Body of pancreas (tissue), 4 donors: ENCODE measurements around the gene KIAA1328. TPM values are rescaled to one million over a fixed set of nuclear protein-coding genes. Genes with fewer than 3 reads are reported as not detected.

ENCODE experiments used
- ATAC-seq: fragments of 150-250 bp; one replicate; pipeline ENCODE4 v1.9.1; 2016
- DNase-seq, 4 donors: peaks; one replicate each; pipeline ENCODE4 v3.0.0-alpha.2; 2019
- H3K27ac ChIP-seq, 4 donors: fragments of 200-600 bp; sonication (generic); 1 replicate in 3 of 4; 2 replicates in 1 of 4; pipeline versions ENCODE4 v1.5.1 to v1.6.1; 2016 to 2019; ENCODE audit warnings: mild to moderate bottlenecking in 1 of 4, mixed read lengths in 1 of 4, moderate library complexity in 1 of 4
- H3K27me3 ChIP-seq, 2 donors: fragments of 200-600 bp; sonication (generic); one replicate each; pipeline ENCODE4 v1.6.0; 2016; ENCODE audit warnings: mild to moderate bottlenecking in 1 of 2
- H3K36me3 ChIP-seq, 2 donors: fragments of 200-600 bp; sonication (generic); replicated peaks in 1 of 2; 2 replicates each; pipeline ENCODE4 v1.5.1; 2016; ENCODE audit warnings: low read depth in 2 of 2; ENCODE audit not compliant: insufficient read depth in 1 of 2
- H3K4me1 ChIP-seq: fragments of 200-600 bp; sonication (generic); one replicate; pipeline ENCODE4 v1.6.0; 2016
- H3K4me3 ChIP-seq, 2 donors: fragments of 200-600 bp; sonication (generic); 1 replicate in 1 of 2; 2 replicates in 1 of 2; pipeline ENCODE4 v1.5.1; 2016 to 2019
- H3K9me3 ChIP-seq, 3 donors: fragments of 200-600 bp; sonication (generic); 1 replicate in 2 of 3; 2 replicates in 1 of 3; pipeline ENCODE4 v1.5.1; 2016
- POLR2A ChIP-seq, 3 donors: fragments of 450-650 bp; IDR thresholded peaks; one replicate each; pipeline ENCODE4 v1.6.1; 2016; ENCODE audit warnings: antibody characterized with exemption in 3 of 3, mild to moderate bottlenecking in 2 of 3
- WGBS, 2 donors: methylation state at CpG; one replicate each; pipeline ENCODE4 v1.1.5; 2017; 5-methylcytosine and 5-hydroxymethylcytosine counted together
- intact Hi-C: fragments of 100-400 bp; cut with DNase I; formaldehyde crosslinking; loops from one replicate; pipeline ENCODE4 v1.15.1; 2023
- total RNA-seq, 2 donors: library from RNA; depleted of rRNA; stranded (reverse); fragments of >200 nt; gene quantifications; one replicate each; pipeline ENCODE4 v1.1.0, GENCODE V29; 2016
- TF ChIP-seq, protein P1 (sequence below), 7 experiments: fragments of 450-650 bp in 4 of 7; fragments of 200-600 bp in 3 of 7; sonication (generic) in 3 of 7; IDR thresholded peaks; one replicate each; pipeline ENCODE4 v1.5.1; 2016 to 2019; ENCODE audit warnings: antibody characterized with exemption in 7 of 7

Gene KIAA1328
- total RNA-seq, 2 donors from 2014 or later = 10.9 to 21.8 TPM

GRCh38 chr18:37238282-37239108, 409.6 kb downstream of the KIAA1328 start:
- Histone ChIP-seq H3K27ac (no peak overlapping the region), H3K4me3 (no peak overlapping the region), H3K36me3 (no peaks in the 10 kb centered on the region), H3K9me3 (no peaks in the 10 kb centered on the region), H3K4me1 (no peaks in the 10 kb centered on the region), H3K27me3 (no peaks in the 10 kb centered on the region)
- WGBS, 2 donors = 77 to 88% methylated on average over 6 of the region's 6 CpGs
- no peak for ATAC-seq
- DNase-seq = no peak
- intact Hi-C loops = no loop called here
- TF ChIP-seq, protein P1, sequence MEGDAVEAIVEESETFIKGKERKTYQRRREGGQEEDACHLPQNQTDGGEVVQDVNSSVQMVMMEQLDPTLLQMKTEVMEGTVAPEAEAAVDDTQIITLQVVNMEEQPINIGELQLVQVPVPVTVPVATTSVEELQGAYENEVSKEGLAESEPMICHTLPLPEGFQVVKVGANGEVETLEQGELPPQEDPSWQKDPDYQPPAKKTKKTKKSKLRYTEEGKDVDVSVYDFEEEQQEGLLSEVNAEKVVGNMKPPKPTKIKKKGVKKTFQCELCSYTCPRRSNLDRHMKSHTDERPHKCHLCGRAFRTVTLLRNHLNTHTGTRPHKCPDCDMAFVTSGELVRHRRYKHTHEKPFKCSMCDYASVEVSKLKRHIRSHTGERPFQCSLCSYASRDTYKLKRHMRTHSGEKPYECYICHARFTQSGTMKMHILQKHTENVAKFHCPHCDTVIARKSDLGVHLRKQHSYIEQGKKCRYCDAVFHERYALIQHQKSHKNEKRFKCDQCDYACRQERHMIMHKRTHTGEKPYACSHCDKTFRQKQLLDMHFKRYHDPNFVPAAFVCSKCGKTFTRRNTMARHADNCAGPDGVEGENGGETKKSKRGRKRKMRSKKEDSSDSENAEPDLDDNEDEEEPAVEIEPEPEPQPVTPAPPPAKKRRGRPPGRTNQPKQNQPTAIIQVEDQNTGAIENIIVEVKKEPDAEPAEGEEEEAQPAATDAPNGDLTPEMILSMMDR (IDR thresholded peaks at IDR 0.05) = no peak
- no peak for TF ChIP-seq POLR2A (IDR thresholded peaks at IDR 0.05)

GRCh38 chr18:37242091-37242490, 413.2 kb downstream of the KIAA1328 start:
- no peaks in the 10 kb centered on the region for H3K27me3 ChIP-seq
- no peak overlapping the region for H3K4me3 ChIP-seq
- DNase-seq (no peak), ATAC-seq (no peak)
- TF ChIP-seq, protein P1 (IDR thresholded peaks at IDR 0.05) = no peak
- TF ChIP-seq POLR2A (IDR thresholded peaks at IDR 0.05) = no peak
- H3K9me3 ChIP-seq = no peaks in the 10 kb centered on the region
- no peaks in the 10 kb centered on the region for H3K4me1 ChIP-seq
- no peak overlapping the region for H3K27ac ChIP-seq
- intact Hi-C loops = no loop called here
- WGBS, 2 donors = 69 to 70% methylated on average over 6 of the region's 6 CpGs
- no peaks in the 10 kb centered on the region for H3K36me3 ChIP-seq

DNA sequence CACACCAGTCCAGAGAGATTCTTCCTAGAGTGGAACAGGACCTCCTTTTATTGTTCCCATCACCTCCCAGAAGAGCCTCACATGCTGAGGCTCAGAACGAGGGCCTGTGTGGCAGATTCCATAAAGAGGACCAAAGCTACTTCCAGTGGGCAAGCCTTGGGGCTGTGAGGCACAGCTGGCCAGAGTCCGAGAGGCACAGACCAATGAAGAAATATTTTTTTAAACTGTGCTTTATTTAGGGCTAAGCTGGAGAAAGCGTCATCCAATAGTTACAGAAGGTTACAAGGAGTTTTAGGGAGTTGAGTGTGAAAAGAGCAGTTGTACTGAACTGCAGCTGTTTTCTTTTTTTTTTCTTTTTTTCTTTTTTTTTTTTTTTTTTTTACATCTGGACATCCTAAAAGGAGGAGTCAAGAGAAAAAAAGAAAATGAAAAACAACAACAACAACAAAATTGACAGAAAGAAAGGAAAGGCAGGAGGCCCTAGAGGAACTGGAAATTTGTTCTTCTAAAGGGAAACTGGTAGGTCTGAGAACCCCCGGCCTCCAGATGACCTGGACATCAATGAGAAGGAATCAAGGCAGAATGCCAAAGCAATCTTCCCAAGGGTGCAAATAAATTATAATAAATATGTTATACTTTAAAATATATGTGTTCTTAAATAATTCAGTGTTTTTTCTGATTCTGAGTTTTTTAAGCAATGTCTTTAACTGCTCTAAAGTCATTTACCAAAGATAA, 414.1 kb downstream of the KIAA1328 start:
- H3K4me1 ChIP-seq = no peaks in the 10 kb centered on the region

GRCh38 chr18:37243741-37244140, 414.8 kb downstream of the KIAA1328 start:
- no peaks in the 10 kb centered on the region for H3K9me3 ChIP-seq
- H3K4me1 ChIP-seq = no peaks in the 10 kb centered on the region
- H3K27ac ChIP-seq = no peak overlapping the region
- WGBS, 2 donors = 44 to 59% methylated on average over 36 of the region's 36 CpGs
- H3K4me3 ChIP-seq = no peak overlapping the region
- TF ChIP-seq, protein P1 (IDR thresholded peaks at IDR 0.05) = no peak
- TF ChIP-seq POLR2A (IDR thresholded peaks at IDR 0.05) = no peak
- H3K36me3 ChIP-seq = no peaks in the 10 kb centered on the region
- intact Hi-C loops = no loop called here
- ATAC-seq = no peak
- H3K27me3 ChIP-seq = no peaks in the 10 kb centered on the region
- no peak for DNase-seq

More for the DNA sequence above, 414.1 kb downstream of the KIAA1328 start:
- ATAC-seq (no peak), DNase-seq (no peak)
- Histone ChIP-seq H3K27ac (no peak overlapping the region), H3K4me3 (no peak overlapping the region), H3K27me3 (no peaks in the 10 kb centered on the region), H3K9me3 (no peaks in the 10 kb centered on the region), H3K36me3 (no peaks in the 10 kb centered on the region)
- 85 to 91% methylated on average over 4 of the region's 4 CpGs for WGBS, 2 donors
- TF ChIP-seq, protein P1 (IDR thresholded peaks at IDR 0.05) = no peak
- TF ChIP-seq POLR2A (IDR thresholded peaks at IDR 0.05) = no peak
- intact Hi-C loops = no loop called here
